Measurements from ENCODE around the gene DDAH2.
A peak's percentile ranks its signal among the peaks of the same experiment; 100 is the strongest.

DDAH2 gene

DNA sequence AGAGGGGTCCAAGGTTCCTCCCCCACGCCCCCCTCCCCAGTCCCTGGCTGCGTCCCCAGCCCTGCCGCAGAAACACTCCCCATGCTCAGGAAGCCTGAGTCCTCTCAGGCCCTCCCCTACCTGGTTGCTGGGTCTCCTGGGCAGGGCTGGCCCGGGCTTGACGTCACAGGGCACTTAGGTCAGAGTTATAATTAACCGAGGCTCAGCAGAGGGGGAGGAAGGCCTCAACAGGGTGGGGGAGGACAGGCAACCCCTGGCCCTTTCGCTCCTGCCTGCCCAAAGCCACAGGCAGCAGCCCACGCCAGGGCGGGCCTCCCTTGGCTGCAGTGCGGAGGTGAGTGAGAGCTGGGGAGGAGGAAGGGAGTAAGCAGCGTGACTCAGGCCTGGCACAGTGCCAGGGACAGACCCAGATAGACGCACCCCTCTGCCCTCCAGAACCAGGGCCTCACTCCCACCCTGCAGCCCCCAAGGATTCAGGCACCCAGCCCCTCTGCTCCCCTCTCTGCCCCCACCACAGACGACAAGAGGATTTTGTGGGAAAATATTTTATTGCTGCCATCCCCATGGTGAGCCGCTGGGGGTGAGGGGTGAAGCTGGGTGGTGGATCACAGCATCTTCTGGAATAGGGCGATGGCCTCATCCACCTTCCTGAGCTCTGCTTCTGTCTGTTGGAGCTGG lies 48.0 kb upstream of the DDAH2 start, which contains the start of gene VWA7 (continued):
- TF ChIP-seq PRDM4 (tag by site-specific recombination; IDR thresholded peaks at IDR 0.05) (peak; percentile 48; the same call in 1 of the 2 replicates), ZNF223 (tag by site-specific recombination; IDR thresholded peaks at IDR 0.05) (0 out of 2 replicates have a peak, but pooled peaks have one; percentile 13), ZSCAN16 (tag by site-specific recombination; IDR thresholded peaks at IDR 0.05) (no peak), ZNF768 (tag by site-specific recombination; IDR thresholded peaks at IDR 0.05) (no peak), SCRT1 (tag by site-specific recombination; IDR thresholded peaks at IDR 0.05; ENCODE audit: borderline replicate concordance) (no peak), REPIN1 (tag by site-specific recombination; IDR thresholded peaks at IDR 0.05; ENCODE audit: low read depth) (no peak), YY2 (tag by site-specific recombination; IDR thresholded peaks at IDR 0.05) (no peak), ZNF202 (tag by site-specific recombination; IDR thresholded peaks at IDR 0.05; ENCODE audit: borderline replicate concordance) (no peak), ZNF280C (tag by site-specific recombination; IDR thresholded peaks at IDR 0.05) (no peak), ZBTB17 (tag by site-specific recombination; IDR thresholded peaks at IDR 0.05) (peak; percentile 95), ZNF747 (tag by site-specific recombination; IDR thresholded peaks at IDR 0.05) (no peak), ZNF624 (tag by site-specific recombination; IDR thresholded peaks at IDR 0.05) (peak; percentile 91), ZNF433 (tag by site-specific recombination; IDR thresholded peaks at IDR 0.05; ENCODE audit: low read depth) (no peak), ZNF10 (tag by site-specific recombination; IDR thresholded peaks at IDR 0.05) (peak; percentile 78), ZNF555 (tag by site-specific recombination; conservative IDR thresholded peaks at IDR 0.05) (no peak), ZNF830 (tag by site-specific recombination; IDR thresholded peaks at IDR 0.05; ENCODE audit: low read depth) (no peak), ZNF777 (tag by site-specific recombination; IDR thresholded peaks at IDR 0.05; ENCODE audit: borderline replicate concordance) (no peak), ZNF621 (tag by site-specific recombination; IDR thresholded peaks at IDR 0.05) (peak; percentile 88; the same call in 1 of the 2 replicates), ZNF174 (tag by site-specific recombination; IDR thresholded peaks at IDR 0.05) (no peak), ZNF776 (tag by site-specific recombination; IDR thresholded peaks at IDR 0.05; ENCODE audit: borderline replicate concordance) (peak; percentile 97), HIC1 (tag by site-specific recombination; IDR thresholded peaks at IDR 0.05) (peak; percentile 92)
- TF ChIP-seq, protein P1, sequence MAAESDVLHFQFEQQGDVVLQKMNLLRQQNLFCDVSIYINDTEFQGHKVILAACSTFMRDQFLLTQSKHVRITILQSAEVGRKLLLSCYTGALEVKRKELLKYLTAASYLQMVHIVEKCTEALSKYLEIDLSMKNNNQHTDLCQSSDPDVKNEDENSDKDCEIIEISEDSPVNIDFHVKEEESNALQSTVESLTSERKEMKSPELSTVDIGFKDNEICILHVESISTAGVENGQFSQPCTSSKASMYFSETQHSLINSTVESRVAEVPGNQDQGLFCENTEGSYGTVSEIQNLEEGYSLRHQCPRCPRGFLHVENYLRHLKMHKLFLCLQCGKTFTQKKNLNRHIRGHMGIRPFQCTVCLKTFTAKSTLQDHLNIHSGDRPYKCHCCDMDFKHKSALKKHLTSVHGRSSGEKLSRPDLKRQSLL (tag by site-specific recombination; IDR thresholded peaks at IDR 0.05): peak; percentile 73
- TF ChIP-seq, protein P2, sequence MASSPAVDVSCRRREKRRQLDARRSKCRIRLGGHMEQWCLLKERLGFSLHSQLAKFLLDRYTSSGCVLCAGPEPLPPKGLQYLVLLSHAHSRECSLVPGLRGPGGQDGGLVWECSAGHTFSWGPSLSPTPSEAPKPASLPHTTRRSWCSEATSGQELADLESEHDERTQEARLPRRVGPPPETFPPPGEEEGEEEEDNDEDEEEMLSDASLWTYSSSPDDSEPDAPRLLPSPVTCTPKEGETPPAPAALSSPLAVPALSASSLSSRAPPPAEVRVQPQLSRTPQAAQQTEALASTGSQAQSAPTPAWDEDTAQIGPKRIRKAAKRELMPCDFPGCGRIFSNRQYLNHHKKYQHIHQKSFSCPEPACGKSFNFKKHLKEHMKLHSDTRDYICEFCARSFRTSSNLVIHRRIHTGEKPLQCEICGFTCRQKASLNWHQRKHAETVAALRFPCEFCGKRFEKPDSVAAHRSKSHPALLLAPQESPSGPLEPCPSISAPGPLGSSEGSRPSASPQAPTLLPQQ (tag by site-specific recombination; IDR thresholded peaks at IDR 0.05): peak; percentile 68; the same call in 1 of the 2 replicates
- TF ChIP-seq, protein P3, sequence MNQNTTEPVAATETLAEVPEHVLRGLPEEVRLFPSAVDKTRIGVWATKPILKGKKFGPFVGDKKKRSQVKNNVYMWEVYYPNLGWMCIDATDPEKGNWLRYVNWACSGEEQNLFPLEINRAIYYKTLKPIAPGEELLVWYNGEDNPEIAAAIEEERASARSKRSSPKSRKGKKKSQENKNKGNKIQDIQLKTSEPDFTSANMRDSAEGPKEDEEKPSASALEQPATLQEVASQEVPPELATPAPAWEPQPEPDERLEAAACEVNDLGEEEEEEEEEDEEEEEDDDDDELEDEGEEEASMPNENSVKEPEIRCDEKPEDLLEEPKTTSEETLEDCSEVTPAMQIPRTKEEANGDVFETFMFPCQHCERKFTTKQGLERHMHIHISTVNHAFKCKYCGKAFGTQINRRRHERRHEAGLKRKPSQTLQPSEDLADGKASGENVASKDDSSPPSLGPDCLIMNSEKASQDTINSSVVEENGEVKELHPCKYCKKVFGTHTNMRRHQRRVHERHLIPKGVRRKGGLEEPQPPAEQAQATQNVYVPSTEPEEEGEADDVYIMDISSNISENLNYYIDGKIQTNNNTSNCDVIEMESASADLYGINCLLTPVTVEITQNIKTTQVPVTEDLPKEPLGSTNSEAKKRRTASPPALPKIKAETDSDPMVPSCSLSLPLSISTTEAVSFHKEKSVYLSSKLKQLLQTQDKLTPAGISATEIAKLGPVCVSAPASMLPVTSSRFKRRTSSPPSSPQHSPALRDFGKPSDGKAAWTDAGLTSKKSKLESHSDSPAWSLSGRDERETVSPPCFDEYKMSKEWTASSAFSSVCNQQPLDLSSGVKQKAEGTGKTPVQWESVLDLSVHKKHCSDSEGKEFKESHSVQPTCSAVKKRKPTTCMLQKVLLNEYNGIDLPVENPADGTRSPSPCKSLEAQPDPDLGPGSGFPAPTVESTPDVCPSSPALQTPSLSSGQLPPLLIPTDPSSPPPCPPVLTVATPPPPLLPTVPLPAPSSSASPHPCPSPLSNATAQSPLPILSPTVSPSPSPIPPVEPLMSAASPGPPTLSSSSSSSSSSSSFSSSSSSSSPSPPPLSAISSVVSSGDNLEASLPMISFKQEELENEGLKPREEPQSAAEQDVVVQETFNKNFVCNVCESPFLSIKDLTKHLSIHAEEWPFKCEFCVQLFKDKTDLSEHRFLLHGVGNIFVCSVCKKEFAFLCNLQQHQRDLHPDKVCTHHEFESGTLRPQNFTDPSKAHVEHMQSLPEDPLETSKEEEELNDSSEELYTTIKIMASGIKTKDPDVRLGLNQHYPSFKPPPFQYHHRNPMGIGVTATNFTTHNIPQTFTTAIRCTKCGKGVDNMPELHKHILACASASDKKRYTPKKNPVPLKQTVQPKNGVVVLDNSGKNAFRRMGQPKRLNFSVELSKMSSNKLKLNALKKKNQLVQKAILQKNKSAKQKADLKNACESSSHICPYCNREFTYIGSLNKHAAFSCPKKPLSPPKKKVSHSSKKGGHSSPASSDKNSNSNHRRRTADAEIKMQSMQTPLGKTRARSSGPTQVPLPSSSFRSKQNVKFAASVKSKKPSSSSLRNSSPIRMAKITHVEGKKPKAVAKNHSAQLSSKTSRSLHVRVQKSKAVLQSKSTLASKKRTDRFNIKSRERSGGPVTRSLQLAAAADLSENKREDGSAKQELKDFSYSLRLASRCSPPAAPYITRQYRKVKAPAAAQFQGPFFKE (tag by site-specific recombination; IDR thresholded peaks at IDR 0.05; ENCODE audit: borderline replicate concordance): peak; percentile 66; the same call in 1 of the 2 replicates

All from HEK293 (cell line).